ENCODE results near the gene PNPLA6.

PNPLA6 gene

DNA sequence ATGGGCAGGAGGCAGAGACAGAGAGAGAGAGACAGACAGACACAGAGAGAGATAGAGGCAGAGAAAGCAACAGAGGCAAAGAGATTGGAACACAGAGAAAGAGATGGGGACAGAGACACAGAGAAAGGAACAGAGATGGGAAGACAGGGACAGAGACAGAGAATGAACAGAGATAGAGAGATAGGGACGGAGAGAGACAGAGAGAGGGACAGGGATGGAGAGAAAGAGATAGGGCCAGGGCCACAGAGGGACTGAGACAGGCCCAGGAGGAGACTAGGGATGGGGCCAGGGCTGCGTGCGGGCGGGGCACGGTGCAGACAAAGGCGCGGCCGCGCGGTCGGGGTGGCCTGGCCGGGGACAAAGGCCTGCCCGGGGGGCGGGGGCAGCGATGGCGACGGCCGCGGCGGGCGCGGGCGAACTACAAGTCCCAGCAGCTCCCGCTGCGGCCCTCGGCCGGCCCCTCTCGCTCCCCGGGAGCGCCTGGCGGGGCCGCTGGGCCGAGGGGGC lies 19.8 kb upstream of the PNPLA6 start, which contains the start of gene ZNF358:
TSS of gene ZNF358 (plus strand) at position 459 of the 507 bp plus-strand sequence. CDS start 3,140 bp downstream, outside the sequence.
- TF ChIP-seq POLR2AphosphoS5 (IDR thresholded peaks at IDR 0.05; ENCODE audit: low read depth, low read length): no peak
- 0 out of 2 replicates have a peak, but pooled peaks have one; percentile 22 for TF ChIP-seq TAF1 (IDR thresholded peaks at IDR 0.05; ENCODE audit: borderline replicate concordance, insufficient read depth, low read length)
- TF ChIP-seq, protein P1, sequence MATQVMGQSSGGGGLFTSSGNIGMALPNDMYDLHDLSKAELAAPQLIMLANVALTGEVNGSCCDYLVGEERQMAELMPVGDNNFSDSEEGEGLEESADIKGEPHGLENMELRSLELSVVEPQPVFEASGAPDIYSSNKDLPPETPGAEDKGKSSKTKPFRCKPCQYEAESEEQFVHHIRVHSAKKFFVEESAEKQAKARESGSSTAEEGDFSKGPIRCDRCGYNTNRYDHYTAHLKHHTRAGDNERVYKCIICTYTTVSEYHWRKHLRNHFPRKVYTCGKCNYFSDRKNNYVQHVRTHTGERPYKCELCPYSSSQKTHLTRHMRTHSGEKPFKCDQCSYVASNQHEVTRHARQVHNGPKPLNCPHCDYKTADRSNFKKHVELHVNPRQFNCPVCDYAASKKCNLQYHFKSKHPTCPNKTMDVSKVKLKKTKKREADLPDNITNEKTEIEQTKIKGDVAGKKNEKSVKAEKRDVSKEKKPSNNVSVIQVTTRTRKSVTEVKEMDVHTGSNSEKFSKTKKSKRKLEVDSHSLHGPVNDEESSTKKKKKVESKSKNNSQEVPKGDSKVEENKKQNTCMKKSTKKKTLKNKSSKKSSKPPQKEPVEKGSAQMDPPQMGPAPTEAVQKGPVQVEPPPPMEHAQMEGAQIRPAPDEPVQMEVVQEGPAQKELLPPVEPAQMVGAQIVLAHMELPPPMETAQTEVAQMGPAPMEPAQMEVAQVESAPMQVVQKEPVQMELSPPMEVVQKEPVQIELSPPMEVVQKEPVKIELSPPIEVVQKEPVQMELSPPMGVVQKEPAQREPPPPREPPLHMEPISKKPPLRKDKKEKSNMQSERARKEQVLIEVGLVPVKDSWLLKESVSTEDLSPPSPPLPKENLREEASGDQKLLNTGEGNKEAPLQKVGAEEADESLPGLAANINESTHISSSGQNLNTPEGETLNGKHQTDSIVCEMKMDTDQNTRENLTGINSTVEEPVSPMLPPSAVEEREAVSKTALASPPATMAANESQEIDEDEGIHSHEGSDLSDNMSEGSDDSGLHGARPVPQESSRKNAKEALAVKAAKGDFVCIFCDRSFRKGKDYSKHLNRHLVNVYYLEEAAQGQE (IDR thresholded peaks at IDR 0.05; ENCODE audit: insufficient read depth in 1 of 2, low read depth in 2 of 2, low read length in 2 of 2): 0 out of 4 replicates have a peak, but pooled peaks of 1 of the 2 experiments have one; percentile 7
- TF ChIP-seq FOXP2 (optimal IDR thresholded peaks at IDR 0.05; ENCODE audit: borderline replicate concordance, extremely low read depth, extremely low read length, insufficient read depth): peak; percentile 40
- TF ChIP-seq SIN3A (IDR thresholded peaks at IDR 0.05; ENCODE audit: borderline replicate concordance, insufficient read depth, low read length): no peak

DNA sequence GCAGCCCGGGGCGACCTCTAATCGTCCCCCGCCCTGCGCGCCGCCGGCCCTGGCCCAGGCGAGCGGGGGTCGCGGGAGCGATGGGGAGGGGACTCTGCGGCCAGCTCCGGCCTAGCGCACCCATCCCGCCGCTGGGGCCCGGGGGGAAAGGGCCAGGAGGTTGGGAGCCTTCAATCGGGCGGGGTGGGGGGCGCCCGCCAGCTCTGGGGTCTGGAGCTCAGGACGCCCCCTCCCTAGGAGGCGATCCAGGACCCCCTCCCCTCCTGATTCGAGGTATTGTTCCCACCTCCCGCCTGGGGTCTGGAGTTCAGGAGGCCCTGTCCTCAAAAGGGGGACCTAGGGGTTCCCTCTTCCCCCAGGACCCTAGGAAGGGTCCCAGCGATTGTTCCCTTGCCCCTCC lies 19.2 kb upstream of the PNPLA6 start:
- no peak for TF ChIP-seq SIN3A (IDR thresholded peaks at IDR 0.05; ENCODE audit: borderline replicate concordance, insufficient read depth, low read length)
- TF ChIP-seq, protein P1 (IDR thresholded peaks at IDR 0.05; ENCODE audit: insufficient read depth in 1 of 2, low read depth in 2 of 2, low read length in 2 of 2): no peak
- no peak for TF ChIP-seq TAF1 (IDR thresholded peaks at IDR 0.05; ENCODE audit: borderline replicate concordance, insufficient read depth, low read length)
- no peak for TF ChIP-seq FOXP2 (optimal IDR thresholded peaks at IDR 0.05; ENCODE audit: borderline replicate concordance, extremely low read depth, extremely low read length, insufficient read depth)
- no peak for TF ChIP-seq POLR2AphosphoS5 (IDR thresholded peaks at IDR 0.05; ENCODE audit: low read depth, low read length)

DNA sequence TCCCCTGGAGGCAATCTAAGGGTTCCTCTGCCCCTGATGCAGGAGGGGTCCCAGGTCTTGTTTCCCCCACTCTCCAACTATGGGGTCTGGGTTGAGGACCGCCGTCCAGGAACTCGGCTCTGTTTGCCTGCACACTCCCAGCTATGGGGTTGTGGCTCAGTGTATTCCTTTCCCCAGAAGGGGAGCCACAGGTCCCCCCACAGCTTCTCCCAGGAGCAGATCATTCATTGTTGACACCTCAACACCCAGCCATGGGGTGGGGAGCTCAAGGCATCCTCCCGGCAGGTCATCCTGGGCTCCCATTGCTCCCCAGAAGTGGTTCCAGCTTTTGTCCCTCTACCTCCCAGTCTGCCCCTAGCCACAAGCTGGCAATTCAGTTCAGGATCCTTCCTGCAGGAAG lies 18.6 kb upstream of the PNPLA6 start:
- TF ChIP-seq TAF1 (IDR thresholded peaks at IDR 0.05; ENCODE audit: borderline replicate concordance, insufficient read depth, low read length): no peak
- no peak for TF ChIP-seq FOXP2 (optimal IDR thresholded peaks at IDR 0.05; ENCODE audit: borderline replicate concordance, extremely low read depth, extremely low read length, insufficient read depth)
- no peak for TF ChIP-seq SIN3A (IDR thresholded peaks at IDR 0.05; ENCODE audit: borderline replicate concordance, insufficient read depth, low read length)
- TF ChIP-seq POLR2AphosphoS5 (IDR thresholded peaks at IDR 0.05; ENCODE audit: low read depth, low read length): no peak
- TF ChIP-seq, protein P1 (IDR thresholded peaks at IDR 0.05; ENCODE audit: insufficient read depth in 1 of 2, low read depth in 2 of 2, low read length in 2 of 2): no peak

DNA sequence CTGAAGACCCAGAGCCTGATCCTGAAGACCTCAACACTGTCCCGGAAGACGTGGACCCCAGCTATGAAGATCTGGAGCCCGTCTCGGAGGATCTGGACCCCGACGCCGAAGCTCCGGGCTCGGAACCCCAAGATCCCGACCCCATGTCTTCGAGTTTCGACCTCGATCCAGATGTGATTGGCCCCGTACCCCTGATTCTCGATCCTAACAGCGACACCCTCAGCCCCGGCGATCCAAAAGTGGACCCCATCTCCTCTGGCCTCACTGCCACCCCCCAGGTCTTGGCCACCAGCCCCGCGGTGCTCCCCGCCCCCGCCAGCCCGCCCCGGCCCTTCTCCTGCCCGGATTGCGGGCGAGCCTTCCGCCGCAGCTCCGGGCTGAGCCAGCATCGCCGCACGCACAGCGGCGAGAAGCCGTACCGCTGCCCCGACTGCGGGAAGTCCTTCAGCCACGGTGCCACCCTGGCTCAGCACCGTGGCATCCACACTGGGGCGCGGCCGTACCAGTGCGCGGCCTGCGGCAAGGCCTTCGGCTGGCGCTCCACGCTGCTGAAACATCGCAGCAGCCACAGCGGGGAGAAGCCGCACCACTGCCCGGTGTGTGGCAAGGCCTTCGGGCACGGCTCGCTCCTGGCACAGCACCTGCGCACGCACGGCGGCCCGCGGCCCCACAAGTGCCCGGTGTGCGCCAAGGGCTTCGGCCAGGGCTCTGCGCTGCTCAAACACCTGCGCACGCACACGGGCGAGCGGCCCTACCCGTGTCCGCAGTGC lies 16.0 kb upstream of the PNPLA6 start:
- no peak for TF ChIP-seq SIN3A (IDR thresholded peaks at IDR 0.05; ENCODE audit: borderline replicate concordance, insufficient read depth, low read length)
- no peak for TF ChIP-seq FOXP2 (optimal IDR thresholded peaks at IDR 0.05; ENCODE audit: borderline replicate concordance, extremely low read depth, extremely low read length, insufficient read depth)
- no peak for TF ChIP-seq TAF1 (IDR thresholded peaks at IDR 0.05; ENCODE audit: borderline replicate concordance, insufficient read depth, low read length)
- TF ChIP-seq, protein P1 (IDR thresholded peaks at IDR 0.05; ENCODE audit: insufficient read depth in 1 of 2, low read depth in 2 of 2, low read length in 2 of 2): no peak
- TF ChIP-seq POLR2AphosphoS5 (IDR thresholded peaks at IDR 0.05; ENCODE audit: low read depth, low read length): no peak

Measured in PFSK-1 (cell line).